A549 (cell line): ENCODE data around the gene KISS1. TPM values are rescaled to one million over a fixed set of nuclear protein-coding genes. Genes with fewer than 3 reads are reported as not detected.

Experiments
- ATAC-seq, 2 experiments: fragments of 200-7000 bp in 1 of 2; fragments of >200 bp in 1 of 2; cut with Nextera tagmentation in 1 of 2; cut with Tn5 transposase in 1 of 2; 3 replicates each; pipeline versions ENCODE4 v1.8.0 to v1.9.1; 2018 to 2020; ENCODE audit warnings: mild to moderate bottlenecking in 1 of 2, moderate library complexity in 1 of 2
- CTCF ChIA-PET: fragments of 300-600 bp; sonication (Branson Sonifier 250); formaldehyde crosslinking; extraction: SDS; loops from one replicate; lab custom pipeline; 2021; ENCODE audit warnings: antibody characterized with exemption, inconsistent platforms; lab: Yijun Ruan, JAX
- POLR2A ChIA-PET: fragments of 350-600 bp; formaldehyde crosslinking; extraction: SDS; loops from one replicate; lab custom pipeline; 2021; ENCODE audit warnings: antibody characterized with exemption, inconsistent platforms; lab: Yijun Ruan, JAX
- DNase-seq, 2 experiments: peaks; one replicate each; pipeline versions ENCODE4 v3.0.0 to v3.0.0-alpha.2; 2011 to 2016; ENCODE audit warnings: low read depth in 1 of 2, low spot score in 1 of 2
- FAIRE-seq: peaks from 2 replicates; lab custom pipeline; 2011; peaks lifted over from hg19 to GRCh38; lab: Jason Lieb, UNC
- H3K27ac ChIP-seq, 2 experiments: fragments of >200 bp; sonication (Bioruptor Twin); formaldehyde crosslinking; 3 replicates each; pipeline ENCODE4 v1.5.1; 2016 to 2017
- H3K4me1 ChIP-seq: fragments of >200 bp; sonication (Bioruptor Twin); formaldehyde crosslinking; 3 replicates; pipeline ENCODE4 v1.6.1; 2016
- H3K4me2 ChIP-seq: fragments of >200 bp; sonication (Bioruptor Twin); formaldehyde crosslinking; 3 replicates; pipeline ENCODE4 v1.6.1; 2016
- H3K4me3 ChIP-seq: fragments of >200 bp; sonication (Bioruptor Twin); formaldehyde crosslinking; 3 replicates; pipeline ENCODE4 v1.5.1; 2016
- H3K9me3 ChIP-seq: fragments of >200 bp; sonication (Bioruptor Twin); formaldehyde crosslinking; 3 replicates; pipeline ENCODE4 v1.6.1; 2016
- CBX2 ChIP-seq: fragments of 200-600 bp; sonication (generic); IDR thresholded peaks from 2 replicates; pipeline ENCODE4 v1.6.1; 2016; ENCODE audit warnings: low read depth, mild to moderate bottlenecking, borderline replicate concordance
- CEBPB ChIP-seq, 2 experiments: fragments of >200 bp in 1 of 2; sonication (Bioruptor Twin) in 1 of 2; formaldehyde crosslinking in 1 of 2; IDR thresholded peaks; 2 replicates each; pipeline ENCODE4 v1.6.1; 2012 to 2016
- CHD4 ChIP-seq: fragments of 200-600 bp; sonication (generic); IDR thresholded peaks from 2 replicates; pipeline ENCODE4 v1.6.1; 2016; ENCODE audit warnings: antibody characterized with exemption, mild to moderate bottlenecking, borderline replicate concordance
- E2F6 ChIP-seq: IDR thresholded peaks from 2 replicates; pipeline ENCODE4 v1.6.1; 2012; ENCODE audit warnings: low read depth, borderline replicate concordance
- EHF ChIP-seq: fragments of 250-450 bp; sonication (Bioruptor Pico); IDR thresholded peaks from 2 replicates; pipeline ENCODE4 v1.5.0; 2020; ENCODE audit warnings: mild to moderate bottlenecking
- EHMT2 ChIP-seq: fragments of 200-600 bp; sonication (generic); IDR thresholded peaks from 2 replicates; pipeline ENCODE4 v1.6.1; 2016; ENCODE audit warnings: antibody characterized with exemption, low read depth, mild to moderate bottlenecking, moderate library complexity
- EP300 ChIP-seq, 2 experiments: fragments of >200 bp; sonication (Bioruptor Twin); formaldehyde crosslinking; IDR thresholded peaks; 2 replicates in 1 of 2; 3 replicates in 1 of 2; pipeline ENCODE4 v1.6.1; 2016 to 2017
- FOSB ChIP-seq: fragments of 250-450 bp; sonication (Bioruptor Pico); IDR thresholded peaks from 2 replicates; pipeline ENCODE4 v1.5.0; 2020; ENCODE audit warnings: mild to moderate bottlenecking, moderate library complexity
- FOSL2 ChIP-seq, 2 experiments: fragments of 450-650 bp in 1 of 2; fragments of >200 bp in 1 of 2; sonication (Bioruptor Twin) in 1 of 2; formaldehyde crosslinking; IDR thresholded peaks; 2 replicates each; pipeline versions ENCODE4 v1.5.0 to v1.6.1; 2016 to 2020; ENCODE audit warnings: mild to moderate bottlenecking in 1 of 2, moderate library complexity in 1 of 2
- GATA3 ChIP-seq: IDR thresholded peaks from 2 replicates; pipeline ENCODE4 v1.6.1; 2012; ENCODE audit warnings: borderline replicate concordance
- HOXB5 ChIP-seq: fragments of 250-450 bp; sonication (Bioruptor Pico); IDR thresholded peaks from 2 replicates; pipeline ENCODE4 v1.5.0; 2020; ENCODE audit warnings: mild to moderate bottlenecking, moderate library complexity
- MAZ ChIP-seq: fragments of 150-350 bp; IDR thresholded peaks from 2 replicates; pipeline ENCODE4 v1.6.1; 2014; ENCODE audit warnings: antibody characterized with exemption, low read depth, low read length, borderline replicate concordance
- MYC ChIP-seq: IDR thresholded peaks from 2 replicates; pipeline ENCODE4 v1.6.1; 2012; ENCODE audit warnings: mild to moderate bottlenecking, inconsistent platforms, low read length, improper control_type of control experiment, borderline replicate concordance
- NFE2L2 ChIP-seq: fragments of 150-350 bp; conservative IDR thresholded peaks from 2 replicates; pipeline ENCODE4 v1.6.1; 2014; ENCODE audit warnings: low read length
- NPAS2 ChIP-seq: fragments of 250-450 bp; sonication (Bioruptor Pico); IDR thresholded peaks from 2 replicates; pipeline ENCODE4 v1.8.0; 2022; ENCODE audit warnings: mild to moderate bottlenecking, moderate library complexity, borderline replicate concordance
- RAD21 ChIP-seq, 2 experiments: fragments of >200 bp in 1 of 2; sonication (Bioruptor Twin) in 1 of 2; formaldehyde crosslinking in 1 of 2; IDR thresholded peaks in 1 of 2; conservative IDR thresholded peaks in 1 of 2; 2 replicates in 1 of 2; 3 replicates in 1 of 2; pipeline ENCODE4 v1.6.1; 2012 to 2018; ENCODE audit warnings: inconsistent platforms in 1 of 2
- RFX5 ChIP-seq: fragments of 450-650 bp; IDR thresholded peaks from 2 replicates; pipeline ENCODE4 v1.7.1; 2014; ENCODE audit warnings: antibody characterized with exemption, mild to moderate bottlenecking, moderate library complexity
- SMC3 ChIP-seq: fragments of >200 bp; sonication (Bioruptor Twin); formaldehyde crosslinking; IDR thresholded peaks from 3 replicates; pipeline ENCODE4 v1.6.1; 2018; ENCODE audit warnings: inconsistent platforms
- ZC3H11A ChIP-seq: fragments of 450-650 bp; IDR thresholded peaks from 2 replicates; pipeline ENCODE4 v1.6.1; 2014; ENCODE audit warnings: antibody characterized with exemption, mild to moderate bottlenecking
- ZNF302 ChIP-seq: fragments of 250-450 bp; sonication (Bioruptor Pico); IDR thresholded peaks from 2 replicates; pipeline ENCODE4 v1.9.0; 2021; ENCODE audit warnings: inconsistent platforms, mild to moderate bottlenecking, moderate library complexity
- WGBS: methylation state at CpG from one replicate; pipeline ENCODE4 v1.1.6; 2017; ENCODE audit errors: missing lambda C conversion rate; 5-methylcytosine and 5-hydroxymethylcytosine counted together
- polyA plus RNA-seq, 4 experiments: library from polyadenylated mRNA; depleted of rRNA in 3 of 4; stranded (reverse); fragments of >200 nt; fragmentation: RNase III in 1 of 4; extraction: RNeasy Plus Mini Kit Qiagen cat#74134 plus additional on column Dnase treatment in 1 of 4; gene quantifications; 2 replicates in 3 of 4; 3 replicates in 1 of 4; pipeline ENCODE4 v1.2.3, GENCODE V29; 2011 to 2017
- TF ChIP-seq, protein P1 (sequence below): fragments of >200 bp; sonication (Bioruptor Twin); formaldehyde crosslinking; IDR thresholded peaks from 2 replicates; pipeline ENCODE4 v1.6.1; 2016
- TF ChIP-seq, protein P2 (sequence below): fragments of 450-650 bp; IDR thresholded peaks from 2 replicates; pipeline ENCODE4 v1.6.1; 2014; ENCODE audit warnings: antibody characterized with exemption
- TF ChIP-seq, protein P3 (sequence below): fragments of 250-450 bp; sonication (Bioruptor Pico); IDR thresholded peaks from 2 replicates; pipeline ENCODE4 v1.5.0; 2021; ENCODE audit warnings: mild to moderate bottlenecking, moderate library complexity, borderline replicate concordance
- TF ChIP-seq, protein P4 (sequence below): fragments of >200 bp; sonication (Bioruptor Twin); formaldehyde crosslinking; IDR thresholded peaks from 3 replicates; pipeline ENCODE4 v1.6.1; 2016
- TF ChIP-seq, protein P5 (sequence below): IDR thresholded peaks from 2 replicates; pipeline ENCODE4 v1.6.1; 2012

The KISS1 gene
- polyA plus RNA-seq, 2 of the 4 experiments (the other 2 are of a cell fraction) = 0.23 TPM; not detected in 1

- no peak for FAIRE-seq
- H3K4me2 ChIP-seq = no peak overlapping the region
- no peak for DNase-seq
- H3K9me3 ChIP-seq = no peaks in the 10 kb centered on the region
- TF ChIP-seq RFX5 (no peak), CHD4 (no peak), RAD21 (conservative IDR thresholded peaks at IDR 0.05 in 1 of 2, IDR thresholded peaks at IDR 0.05 in 1 of 2) (no peak), EHF (no peak), MAZ (no peak), EP300 (IDR thresholded peaks at IDR 0.05) (no peak), E2F6 (no peak), FOSL2 (IDR thresholded peaks at IDR 0.05) (no peak), FOSL2 (CRISPR knock-in tag; IDR thresholded peaks at IDR 0.05) (no peak), HOXB5 (no peak), CBX2 (no peak)
- TF ChIP-seq, protein P1, sequence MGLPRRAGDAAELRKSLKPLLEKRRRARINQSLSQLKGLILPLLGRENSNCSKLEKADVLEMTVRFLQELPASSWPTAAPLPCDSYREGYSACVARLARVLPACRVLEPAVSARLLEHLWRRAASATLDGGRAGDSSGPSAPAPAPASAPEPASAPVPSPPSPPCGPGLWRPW = no peak
- TF ChIP-seq, protein P2, sequence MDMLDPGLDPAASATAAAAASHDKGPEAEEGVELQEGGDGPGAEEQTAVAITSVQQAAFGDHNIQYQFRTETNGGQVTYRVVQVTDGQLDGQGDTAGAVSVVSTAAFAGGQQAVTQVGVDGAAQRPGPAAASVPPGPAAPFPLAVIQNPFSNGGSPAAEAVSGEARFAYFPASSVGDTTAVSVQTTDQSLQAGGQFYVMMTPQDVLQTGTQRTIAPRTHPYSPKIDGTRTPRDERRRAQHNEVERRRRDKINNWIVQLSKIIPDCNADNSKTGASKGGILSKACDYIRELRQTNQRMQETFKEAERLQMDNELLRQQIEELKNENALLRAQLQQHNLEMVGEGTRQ = no peak
- TF ChIP-seq, protein P3, sequence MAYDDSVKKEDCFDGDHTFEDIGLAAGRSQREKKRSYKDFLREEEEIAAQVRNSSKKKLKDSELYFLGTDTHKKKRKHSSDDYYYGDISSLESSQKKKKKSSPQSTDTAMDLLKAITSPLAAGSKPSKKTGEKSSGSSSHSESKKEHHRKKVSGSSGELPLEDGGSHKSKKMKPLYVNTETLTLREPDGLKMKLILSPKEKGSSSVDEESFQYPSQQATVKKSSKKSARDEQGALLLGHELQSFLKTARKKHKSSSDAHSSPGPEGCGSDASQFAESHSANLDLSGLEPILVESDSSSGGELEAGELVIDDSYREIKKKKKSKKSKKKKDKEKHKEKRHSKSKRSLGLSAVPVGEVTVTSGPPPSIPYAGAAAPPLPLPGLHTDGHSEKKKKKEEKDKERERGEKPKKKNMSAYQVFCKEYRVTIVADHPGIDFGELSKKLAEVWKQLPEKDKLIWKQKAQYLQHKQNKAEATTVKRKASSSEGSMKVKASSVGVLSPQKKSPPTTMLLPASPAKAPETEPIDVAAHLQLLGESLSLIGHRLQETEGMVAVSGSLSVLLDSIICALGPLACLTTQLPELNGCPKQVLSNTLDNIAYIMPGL (CRISPR knock-in tag) = no peak
- TF ChIP-seq, protein P4, sequence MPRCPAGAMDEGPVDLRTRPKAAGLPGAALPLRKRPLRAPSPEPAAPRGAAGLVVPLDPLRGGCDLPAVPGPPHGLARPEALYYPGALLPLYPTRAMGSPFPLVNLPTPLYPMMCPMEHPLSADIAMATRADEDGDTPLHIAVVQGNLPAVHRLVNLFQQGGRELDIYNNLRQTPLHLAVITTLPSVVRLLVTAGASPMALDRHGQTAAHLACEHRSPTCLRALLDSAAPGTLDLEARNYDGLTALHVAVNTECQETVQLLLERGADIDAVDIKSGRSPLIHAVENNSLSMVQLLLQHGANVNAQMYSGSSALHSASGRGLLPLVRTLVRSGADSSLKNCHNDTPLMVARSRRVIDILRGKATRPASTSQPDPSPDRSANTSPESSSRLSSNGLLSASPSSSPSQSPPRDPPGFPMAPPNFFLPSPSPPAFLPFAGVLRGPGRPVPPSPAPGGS = no peak
- ChIA-PET CTCF (interaction anchor here (0.7 to 7.1 kb wide), 8 partner anchors 14 to 172 kb away, joined by 3 to 56 read pairs (median 4); no protein-coding TSS in a partner anchor), POLR2A (no interaction called here)
- H3K27ac ChIP-seq = no peak overlapping the region
- no peak for ATAC-seq
- peaks cover 5% of the 10 kb centered on the region; the same call in 1 of the 3 replicates for H3K4me1 ChIP-seq
- H3K4me3 ChIP-seq = no peak overlapping the region
- 79% methylated on average over 2 of the region's 2 CpGs for WGBS
These were observed 4.2 kb downstream of the KISS1 start for GRCh38 chr1:204192046-204192445.

GRCh38 chr1:204191456-204191855, 4.8 kb downstream of the KISS1 start:
- WGBS = 75% methylated on average over 7 of the region's 7 CpGs
- DNase-seq (no peak), FAIRE-seq (no peak), ATAC-seq (no peak)
- Histone ChIP-seq H3K27ac (no peak overlapping the region), H3K4me2 (no peak overlapping the region), H3K4me1 (peaks cover 5% of the 10 kb centered on the region; the same call in 1 of the 3 replicates), H3K9me3 (no peaks in the 10 kb centered on the region), H3K4me3 (no peak overlapping the region)
- ChIA-PET POLR2A (no interaction called here), CTCF (interaction anchor here (0.8 to 7.1 kb wide), 9 partner anchors 15 to 172 kb away, joined by 3 to 56 read pairs (median 4); no protein-coding TSS in a partner anchor)
- TF ChIP-seq NPAS2 (CRISPR knock-in tag) = no peak
- TF ChIP-seq EHMT2 = no peak
- TF ChIP-seq, protein P5, sequence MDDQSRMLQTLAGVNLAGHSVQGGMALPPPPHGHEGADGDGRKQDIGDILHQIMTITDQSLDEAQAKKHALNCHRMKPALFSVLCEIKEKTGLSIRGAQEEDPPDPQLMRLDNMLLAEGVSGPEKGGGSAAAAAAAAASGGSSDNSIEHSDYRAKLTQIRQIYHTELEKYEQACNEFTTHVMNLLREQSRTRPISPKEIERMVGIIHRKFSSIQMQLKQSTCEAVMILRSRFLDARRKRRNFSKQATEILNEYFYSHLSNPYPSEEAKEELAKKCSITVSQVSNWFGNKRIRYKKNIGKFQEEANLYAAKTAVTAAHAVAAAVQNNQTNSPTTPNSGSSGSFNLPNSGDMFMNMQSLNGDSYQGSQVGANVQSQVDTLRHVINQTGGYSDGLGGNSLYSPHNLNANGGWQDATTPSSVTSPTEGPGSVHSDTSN = no peak
- no peak for TF ChIP-seq ZNF302 (CRISPR knock-in tag)
- TF ChIP-seq MYC = no peak
- TF ChIP-seq EHF = no peak
- no peak for TF ChIP-seq CEBPB (IDR thresholded peaks at IDR 0.05)
- no peak for TF ChIP-seq CHD4
- no peak for TF ChIP-seq ZC3H11A
- no peak for TF ChIP-seq GATA3
- TF ChIP-seq NFE2L2 = no peak
- no peak for TF ChIP-seq SMC3
- no peak for TF ChIP-seq FOSB (CRISPR knock-in tag)
